ENCODE results near the gene CDC25C.

DNA sequence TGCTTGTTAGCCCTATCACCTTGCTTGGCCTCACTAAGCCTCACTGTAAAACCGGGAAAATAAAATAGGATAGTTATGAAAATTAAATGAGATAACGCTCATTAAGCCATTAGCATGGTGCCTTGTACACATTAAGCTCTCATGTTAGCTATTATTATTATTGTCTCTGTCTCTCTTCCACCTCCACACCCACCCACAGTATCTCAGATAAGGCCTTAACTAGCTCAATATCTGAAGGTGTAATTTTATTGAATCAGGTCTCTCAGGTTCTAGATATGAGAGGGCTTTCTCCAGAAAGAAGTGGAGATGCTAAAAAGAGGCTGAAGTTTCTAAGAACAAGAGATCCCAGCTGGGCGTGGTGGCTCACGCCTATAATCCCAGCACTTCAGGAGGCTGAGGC, 84.8 kb downstream of the CDC25C start:
- TF ChIP-seq CTCF (IDR thresholded peaks at IDR 0.05; ENCODE audit: low read length): no peak
- no peak for TF ChIP-seq EZH2 (optimal IDR thresholded peaks at IDR 0.05; ENCODE audit: low read depth, low read length)
- no peak for TF ChIP-seq EZH2phosphoT487 (IDR thresholded peaks at IDR 0.05; ENCODE audit: low read length)
